ENCODE results near the gene RABL2B. TPM values are rescaled to one million over a fixed set of nuclear protein-coding genes. Genes with fewer than 3 reads are reported as not detected.

Gene RABL2B
- polyA plus RNA-seq, 1 donor from 2014 or later, result 26.2 TPM

GRCh38 chr22:50735739-50736030 is 47.8 kb downstream of the RABL2B start:
- no peak overlapping the region for H3K9ac ChIP-seq (ENCODE audit: low read length)

GRCh38 chr22:50734986-50735738 is 48.3 kb downstream of the RABL2B start:
- Histone ChIP-seq H3K4me2 (ENCODE audit: low read length) (no peak overlapping the region), H3K9ac (ENCODE audit: low read length) (no peak overlapping the region), H3K27ac (ENCODE audit: low read length) (no peak overlapping the region), H3K9me2 (ENCODE audit: insufficient read depth, low read length) (no peaks in the 10 kb centered on the region), H3F3A (ENCODE audit: insufficient read depth, low read length, poor library complexity, severe bottlenecking) (no peaks in the 10 kb centered on the region), H3K4me3 (ENCODE audit: low read length) (no peak overlapping the region), H2AFZ (ENCODE audit: low read depth, low read length) (no peak overlapping the region), H3K27me3 (ENCODE audit: insufficient read depth, low read depth, low read length) (no peaks in the 10 kb centered on the region), H3K9me3 (ENCODE audit: low read length) (no peaks in the 10 kb centered on the region), H4K20me1 (ENCODE audit: insufficient read depth) (no peaks in the 10 kb centered on the region), H3K36me3 (ENCODE audit: insufficient read depth, low read length) (no peaks in the 10 kb centered on the region), H3K79me2 (replicated peaks; ENCODE audit: insufficient read depth, low read length) (no peaks in the 10 kb centered on the region)
- no peak for TF ChIP-seq POLR2AphosphoS5 (IDR thresholded peaks at IDR 0.05)
- TF ChIP-seq TAF1 (IDR thresholded peaks at IDR 0.05; ENCODE audit: low read depth), result no peak
- no peak for TF ChIP-seq CTCF (IDR thresholded peaks at IDR 0.05; ENCODE audit: poor library complexity, severe bottlenecking)
- TF ChIP-seq SMC3 (conservative IDR thresholded peaks at IDR 0.05; ENCODE audit: poor library complexity), result no peak
- TF ChIP-seq REST (IDR thresholded peaks at IDR 0.05; ENCODE audit: borderline replicate concordance), result no peak
- TF ChIP-seq EZH2 (IDR thresholded peaks at IDR 0.05; ENCODE audit: borderline replicate concordance, insufficient read depth, low read length, poor library complexity, severe bottlenecking), result no peak
- TF ChIP-seq RAD21 (conservative IDR thresholded peaks at IDR 0.05), result no peak

More at GRCh38 chr22:50735739-50736030, 47.8 kb downstream of the RABL2B start:
- no peak overlapping the region for H3K4me2 ChIP-seq (ENCODE audit: low read length)
- no peak overlapping the region for H3K27ac ChIP-seq (ENCODE audit: low read length)
- H3K36me3 ChIP-seq (ENCODE audit: insufficient read depth, low read length), result no peaks in the 10 kb centered on the region
- no peak overlapping the region for H2AFZ ChIP-seq (ENCODE audit: low read depth, low read length)
- H3K9me2 ChIP-seq (ENCODE audit: insufficient read depth, low read length), result no peaks in the 10 kb centered on the region
- H4K20me1 ChIP-seq (ENCODE audit: insufficient read depth), result no peaks in the 10 kb centered on the region
- H3F3A ChIP-seq (ENCODE audit: insufficient read depth, low read length, poor library complexity, severe bottlenecking), result no peaks in the 10 kb centered on the region
- H3K9me3 ChIP-seq (ENCODE audit: low read length), result no peaks in the 10 kb centered on the region
- H3K79me2 ChIP-seq (replicated peaks; ENCODE audit: insufficient read depth, low read length), result no peaks in the 10 kb centered on the region
- no peak overlapping the region for H3K4me3 ChIP-seq (ENCODE audit: low read length)
- H3K27me3 ChIP-seq (ENCODE audit: insufficient read depth, low read depth, low read length), result no peaks in the 10 kb centered on the region
- TF ChIP-seq MXI1 (conservative IDR thresholded peaks at IDR 0.05; ENCODE audit: poor library complexity, severe bottlenecking) (no peak), EP300 (conservative IDR thresholded peaks at IDR 0.05; ENCODE audit: poor library complexity, severe bottlenecking) (no peak), CTCF (IDR thresholded peaks at IDR 0.05; ENCODE audit: poor library complexity, severe bottlenecking) (no peak), REST (IDR thresholded peaks at IDR 0.05; ENCODE audit: borderline replicate concordance) (no peak)

All from neural cell (in vitro differentiated cells).